ENCODE data around the gene TBL1XR1. TPM values are rescaled to one million over a fixed set of nuclear protein-coding genes. Genes with fewer than 3 reads are reported as not detected.

Gene TBL1XR1
- total and polyA plus RNA-seq, 2 of the 13 experiments (the other 11 are each of a cell fraction or from before 2014, with no cell fraction given): 57.7 to 62.5 TPM

DNA sequence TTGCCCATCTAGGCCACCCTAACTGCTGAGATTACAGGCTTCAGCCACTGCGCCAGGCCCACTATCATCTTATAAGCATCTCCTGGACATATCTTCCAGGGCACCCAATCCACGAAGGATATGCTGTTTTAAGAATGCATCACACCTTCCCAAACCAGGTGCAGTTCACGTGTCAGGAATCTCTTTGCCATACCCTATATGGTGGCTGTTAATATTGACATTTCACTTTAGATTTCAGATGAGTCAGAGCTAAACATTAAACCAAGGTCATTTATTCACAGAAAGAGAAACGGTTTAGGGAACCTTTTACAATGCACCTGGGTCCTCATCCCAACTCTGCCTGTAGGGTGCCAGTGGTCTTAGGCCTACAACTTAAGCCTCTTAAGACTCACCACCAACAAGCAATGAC, 85.7 kb downstream of the TBL1XR1 start (continued):
- TF ChIP-seq ZNF460 (CRISPR knock-in tag; IDR thresholded peaks at IDR 0.05; ENCODE audit: borderline replicate concordance) (no peak), HES4 (CRISPR knock-in tag; IDR thresholded peaks at IDR 0.05; ENCODE audit: borderline replicate concordance) (no peak), MEIS2 (CRISPR knock-in tag; IDR thresholded peaks at IDR 0.05) (no peak), NCOR1 (IDR thresholded peaks at IDR 0.05; ENCODE audit: borderline replicate concordance, low read length) (no peak), STAT5B (CRISPR knock-in tag; IDR thresholded peaks at IDR 0.05) (no peak), MTF1 (CRISPR knock-in tag; IDR thresholded peaks at IDR 0.05) (no peak), ZNF501 (CRISPR knock-in tag; IDR thresholded peaks at IDR 0.05) (peak; percentile 64; the same call in 1 of the 2 replicates), THAP11 (CRISPR knock-in tag; IDR thresholded peaks at IDR 0.05) (peak; percentile 52; the same call in 1 of the 2 replicates), SUZ12 (IDR thresholded peaks at IDR 0.05; ENCODE audit: low read depth, low read length) (no peak), XRCC5 (optimal IDR thresholded peaks at IDR 0.05; ENCODE audit: low read length) (no peak), TBX3 (IDR thresholded peaks at IDR 0.05; ENCODE audit: borderline replicate concordance) (peak; percentile 62; the same call in 1 of the 2 replicates), PHB2 (IDR thresholded peaks at IDR 0.05; ENCODE audit: partially characterized antibody) (no peak), SMARCC2 (IDR thresholded peaks at IDR 0.05) (no peak), DPF2 (CRISPR knock-in tag; IDR thresholded peaks at IDR 0.05; ENCODE audit: borderline replicate concordance, low read depth) (no peak; the same call in 1 of the 2 replicates)
- TF ChIP-seq, protein P1, sequence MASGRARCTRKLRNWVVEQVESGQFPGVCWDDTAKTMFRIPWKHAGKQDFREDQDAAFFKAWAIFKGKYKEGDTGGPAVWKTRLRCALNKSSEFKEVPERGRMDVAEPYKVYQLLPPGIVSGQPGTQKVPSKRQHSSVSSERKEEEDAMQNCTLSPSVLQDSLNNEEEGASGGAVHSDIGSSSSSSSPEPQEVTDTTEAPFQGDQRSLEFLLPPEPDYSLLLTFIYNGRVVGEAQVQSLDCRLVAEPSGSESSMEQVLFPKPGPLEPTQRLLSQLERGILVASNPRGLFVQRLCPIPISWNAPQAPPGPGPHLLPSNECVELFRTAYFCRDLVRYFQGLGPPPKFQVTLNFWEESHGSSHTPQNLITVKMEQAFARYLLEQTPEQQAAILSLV (CRISPR knock-in tag; IDR thresholded peaks at IDR 0.05; ENCODE audit: borderline replicate concordance): no peak
- TF ChIP-seq, protein P2, sequence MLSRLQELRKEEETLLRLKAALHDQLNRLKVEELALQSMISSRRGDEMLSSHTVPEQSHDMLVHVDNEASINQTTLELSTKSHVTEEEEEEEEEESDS (CRISPR knock-in tag; IDR thresholded peaks at IDR 0.05; ENCODE audit: borderline replicate concordance): peak; percentile 60; the same call in 1 of the 2 replicates
- TF ChIP-seq, protein P3, sequence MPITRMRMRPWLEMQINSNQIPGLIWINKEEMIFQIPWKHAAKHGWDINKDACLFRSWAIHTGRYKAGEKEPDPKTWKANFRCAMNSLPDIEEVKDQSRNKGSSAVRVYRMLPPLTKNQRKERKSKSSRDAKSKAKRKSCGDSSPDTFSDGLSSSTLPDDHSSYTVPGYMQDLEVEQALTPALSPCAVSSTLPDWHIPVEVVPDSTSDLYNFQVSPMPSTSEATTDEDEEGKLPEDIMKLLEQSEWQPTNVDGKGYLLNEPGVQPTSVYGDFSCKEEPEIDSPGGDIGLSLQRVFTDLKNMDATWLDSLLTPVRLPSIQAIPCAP (CRISPR knock-in tag; IDR thresholded peaks at IDR 0.05; ENCODE audit: low read depth): no peak
- TF ChIP-seq, protein P4, sequence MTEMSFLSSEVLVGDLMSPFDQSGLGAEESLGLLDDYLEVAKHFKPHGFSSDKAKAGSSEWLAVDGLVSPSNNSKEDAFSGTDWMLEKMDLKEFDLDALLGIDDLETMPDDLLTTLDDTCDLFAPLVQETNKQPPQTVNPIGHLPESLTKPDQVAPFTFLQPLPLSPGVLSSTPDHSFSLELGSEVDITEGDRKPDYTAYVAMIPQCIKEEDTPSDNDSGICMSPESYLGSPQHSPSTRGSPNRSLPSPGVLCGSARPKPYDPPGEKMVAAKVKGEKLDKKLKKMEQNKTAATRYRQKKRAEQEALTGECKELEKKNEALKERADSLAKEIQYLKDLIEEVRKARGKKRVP (CRISPR knock-in tag; IDR thresholded peaks at IDR 0.05): 0 out of 4 replicates have a peak, but pooled peaks of 1 of the 2 experiments have one; percentile 29
- TF ChIP-seq, protein P5, sequence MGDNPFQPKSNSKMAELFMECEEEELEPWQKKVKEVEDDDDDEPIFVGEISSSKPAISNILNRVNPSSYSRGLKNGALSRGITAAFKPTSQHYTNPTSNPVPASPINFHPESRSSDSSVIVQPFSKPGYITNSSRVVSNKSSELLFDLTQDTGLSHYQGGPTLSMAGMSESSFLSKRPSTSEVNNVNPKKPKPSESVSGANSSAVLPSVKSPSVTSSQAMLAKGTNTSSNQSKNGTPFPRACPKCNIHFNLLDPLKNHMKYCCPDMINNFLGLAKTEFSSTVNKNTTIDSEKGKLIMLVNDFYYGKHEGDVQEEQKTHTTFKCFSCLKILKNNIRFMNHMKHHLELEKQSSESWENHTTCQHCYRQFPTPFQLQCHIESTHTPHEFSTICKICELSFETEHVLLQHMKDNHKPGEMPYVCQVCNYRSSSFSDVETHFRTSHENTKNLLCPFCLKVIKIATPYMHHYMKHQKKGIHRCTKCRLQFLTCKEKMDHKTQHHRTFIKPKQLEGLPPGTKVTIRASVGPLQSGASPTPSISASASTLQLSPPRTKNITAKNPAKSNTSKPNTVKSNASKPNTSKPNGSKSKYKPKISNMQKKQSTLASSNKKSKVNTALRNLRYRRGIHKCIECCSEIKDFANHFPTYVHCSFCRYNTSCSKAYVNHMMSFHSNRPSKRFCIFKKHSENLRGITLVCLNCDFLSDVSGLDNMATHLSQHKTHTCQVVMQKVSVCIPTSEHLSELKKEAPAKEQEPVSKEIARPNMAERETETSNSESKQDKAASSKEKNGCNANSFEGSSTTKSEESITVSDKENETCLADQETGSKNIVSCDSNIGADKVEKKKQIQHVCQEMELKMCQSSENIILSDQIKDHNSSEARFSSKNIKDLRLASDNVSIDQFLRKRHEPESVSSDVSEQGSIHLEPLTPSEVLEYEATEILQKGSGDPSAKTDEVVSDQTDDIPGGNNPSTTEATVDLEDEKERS (CRISPR knock-in tag; IDR thresholded peaks at IDR 0.05): no peak
- TF ChIP-seq, protein P6, sequence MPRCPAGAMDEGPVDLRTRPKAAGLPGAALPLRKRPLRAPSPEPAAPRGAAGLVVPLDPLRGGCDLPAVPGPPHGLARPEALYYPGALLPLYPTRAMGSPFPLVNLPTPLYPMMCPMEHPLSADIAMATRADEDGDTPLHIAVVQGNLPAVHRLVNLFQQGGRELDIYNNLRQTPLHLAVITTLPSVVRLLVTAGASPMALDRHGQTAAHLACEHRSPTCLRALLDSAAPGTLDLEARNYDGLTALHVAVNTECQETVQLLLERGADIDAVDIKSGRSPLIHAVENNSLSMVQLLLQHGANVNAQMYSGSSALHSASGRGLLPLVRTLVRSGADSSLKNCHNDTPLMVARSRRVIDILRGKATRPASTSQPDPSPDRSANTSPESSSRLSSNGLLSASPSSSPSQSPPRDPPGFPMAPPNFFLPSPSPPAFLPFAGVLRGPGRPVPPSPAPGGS (CRISPR knock-in tag; IDR thresholded peaks at IDR 0.05): no peak
- TF ChIP-seq, protein P7, sequence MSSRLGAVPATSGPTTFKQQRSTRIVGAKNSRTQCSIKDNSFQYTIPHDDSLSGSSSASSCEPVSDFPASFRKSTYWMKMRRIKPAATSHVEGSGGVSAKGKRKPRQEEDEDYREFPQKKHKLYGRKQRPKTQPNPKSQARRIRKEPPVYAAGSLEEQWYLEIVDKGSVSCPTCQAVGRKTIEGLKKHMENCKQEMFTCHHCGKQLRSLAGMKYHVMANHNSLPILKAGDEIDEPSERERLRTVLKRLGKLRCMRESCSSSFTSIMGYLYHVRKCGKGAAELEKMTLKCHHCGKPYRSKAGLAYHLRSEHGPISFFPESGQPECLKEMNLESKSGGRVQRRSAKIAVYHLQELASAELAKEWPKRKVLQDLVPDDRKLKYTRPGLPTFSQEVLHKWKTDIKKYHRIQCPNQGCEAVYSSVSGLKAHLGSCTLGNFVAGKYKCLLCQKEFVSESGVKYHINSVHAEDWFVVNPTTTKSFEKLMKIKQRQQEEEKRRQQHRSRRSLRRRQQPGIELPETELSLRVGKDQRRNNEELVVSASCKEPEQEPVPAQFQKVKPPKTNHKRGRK (CRISPR knock-in tag; IDR thresholded peaks at IDR 0.05): no peak
